SU-DHL-6 (cell line): ENCODE measurements around the gene WDPCP.

ENCODE experiments used
- EZH2phosphoT487 ChIP-seq: fragments of 200-600 bp; sonication (generic), shearing (Covaris generic); conservative IDR thresholded peaks from 2 replicates; pipeline ENCODE4 v1.6.1; 2018; ENCODE audit warnings: mild to moderate bottlenecking, antibody characterized with exemption, low read length, moderate library complexity, mixed read lengths
- TF ChIP-seq, protein P1 (sequence below): fragments of 200-600 bp; sonication (generic); IDR thresholded peaks from one replicate; pipeline ENCODE4 v1.5.1; 2017; ENCODE audit warnings: antibody characterized with exemption, mild to moderate bottlenecking, low read length, moderate library complexity; ENCODE audit not compliant: insufficient read depth, poor library complexity, severe bottlenecking

DNA sequence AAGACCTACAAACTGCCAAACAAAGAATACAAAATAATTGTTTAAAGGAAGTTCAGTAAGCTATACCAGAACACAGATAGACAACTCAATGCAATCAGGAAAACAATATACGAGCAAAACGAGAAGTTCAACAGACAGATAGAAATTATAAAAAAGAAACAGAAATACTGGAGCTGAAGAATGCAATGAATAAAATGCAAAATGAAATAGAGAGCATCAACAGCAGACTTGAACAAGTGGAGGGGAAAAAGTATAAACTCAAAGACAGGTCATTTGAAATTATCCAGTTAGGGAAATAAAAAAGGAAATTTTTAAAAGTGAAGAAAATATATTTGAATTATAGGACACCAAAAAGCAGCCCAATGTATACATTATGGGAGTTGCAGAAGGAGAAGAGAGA, 44.1 kb upstream of the WDPCP start:
- TF ChIP-seq, protein P1, sequence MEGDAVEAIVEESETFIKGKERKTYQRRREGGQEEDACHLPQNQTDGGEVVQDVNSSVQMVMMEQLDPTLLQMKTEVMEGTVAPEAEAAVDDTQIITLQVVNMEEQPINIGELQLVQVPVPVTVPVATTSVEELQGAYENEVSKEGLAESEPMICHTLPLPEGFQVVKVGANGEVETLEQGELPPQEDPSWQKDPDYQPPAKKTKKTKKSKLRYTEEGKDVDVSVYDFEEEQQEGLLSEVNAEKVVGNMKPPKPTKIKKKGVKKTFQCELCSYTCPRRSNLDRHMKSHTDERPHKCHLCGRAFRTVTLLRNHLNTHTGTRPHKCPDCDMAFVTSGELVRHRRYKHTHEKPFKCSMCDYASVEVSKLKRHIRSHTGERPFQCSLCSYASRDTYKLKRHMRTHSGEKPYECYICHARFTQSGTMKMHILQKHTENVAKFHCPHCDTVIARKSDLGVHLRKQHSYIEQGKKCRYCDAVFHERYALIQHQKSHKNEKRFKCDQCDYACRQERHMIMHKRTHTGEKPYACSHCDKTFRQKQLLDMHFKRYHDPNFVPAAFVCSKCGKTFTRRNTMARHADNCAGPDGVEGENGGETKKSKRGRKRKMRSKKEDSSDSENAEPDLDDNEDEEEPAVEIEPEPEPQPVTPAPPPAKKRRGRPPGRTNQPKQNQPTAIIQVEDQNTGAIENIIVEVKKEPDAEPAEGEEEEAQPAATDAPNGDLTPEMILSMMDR = no peak
- TF ChIP-seq EZH2phosphoT487 = no peak
